Activated CD8-positive, alpha-beta memory T cell treated with anti-CD3 and anti-CD28 coated beads, Interleukin-2, amount 50 U/mL, for 4 hours (primary cell): ENCODE measurements around the gene OOSP4A.
"Not testable (repeated sequence)": the region's sequence is repeated elsewhere in the genome, so short reads cannot be mapped to it uniquely, and the experiment has no call there.

Experiments
- DNase-seq: peaks from one replicate; pipeline ENCODE4 v3.0.0-alpha.2; 2020

OOSP4A gene

GRCh38 chr11:59981106-59981770 is 17.4 kb downstream of the OOSP4A start:
- DNase-seq, result no peak

GRCh38 chr11:59982037-59982436 is 18.2 kb downstream of the OOSP4A start:
- not testable (repeated sequence) for DNase-seq

GRCh38 chr11:59983212-59983611 is 19.4 kb downstream of the OOSP4A start:
- no peak for DNase-seq

GRCh38 chr11:59984368-59984767 is 20.5 kb downstream of the OOSP4A start:
- no peak for DNase-seq

- DNase-seq, result no peak
Measured at GRCh38 chr11:59990421-59990820, 26.6 kb downstream of the OOSP4A start.

GRCh38 chr11:59992425-59992824 is 28.6 kb downstream of the OOSP4A start:
- no peak for DNase-seq

- DNase-seq, result no peak
Measured at GRCh38 chr11:59997800-59998199, 34.0 kb downstream of the OOSP4A start.

GRCh38 chr11:59999691-60000090 is 35.9 kb downstream of the OOSP4A start:
- DNase-seq, result no peak

GRCh38 chr11:60003729-60004128 is 39.9 kb downstream of the OOSP4A start:
- DNase-seq, result no peak

- DNase-seq, result no peak
Measured at GRCh38 chr11:60005360-60005759, 41.5 kb downstream of the OOSP4A start.

- DNase-seq, result no peak
Measured at GRCh38 chr11:60016881-60017280, 53.0 kb downstream of the OOSP4A start, which contains the start of gene OOSP4B. Gene OOSP4B (plus strand): TSS chr11:60017181.

- DNase-seq, result no peak
Measured at GRCh38 chr11:60018058-60018457, 54.2 kb downstream of the OOSP4A start.
